Cardiac fibroblast (primary cell): ENCODE data around the gene CRYBA4.

Source experiments
- DNase-seq, 2 donors: peaks; one replicate each; pipeline versions ENCODE4 v3.0.0 to v3.0.0-alpha.2; 2010; ENCODE audit warnings: low read depth in 2 of 2
- H3K4me3 ChIP-seq, 2 donors: replicated peaks in 1 of 2; 1 replicate in 1 of 2; 2 replicates in 1 of 2; pipeline ENCODE4 v1.5.1; 2011; ENCODE audit warnings: low read depth in 2 of 2, low read length in 2 of 2, mild to moderate bottlenecking in 2 of 2, moderate library complexity in 1 of 2
- TF ChIP-seq, protein P1 (sequence below): IDR thresholded peaks from one replicate; pipeline ENCODE4 v1.5.1; 2011; ENCODE audit warnings: low read depth, mild to moderate bottlenecking, low read length, inconsistent platforms

Gene CRYBA4

DNA sequence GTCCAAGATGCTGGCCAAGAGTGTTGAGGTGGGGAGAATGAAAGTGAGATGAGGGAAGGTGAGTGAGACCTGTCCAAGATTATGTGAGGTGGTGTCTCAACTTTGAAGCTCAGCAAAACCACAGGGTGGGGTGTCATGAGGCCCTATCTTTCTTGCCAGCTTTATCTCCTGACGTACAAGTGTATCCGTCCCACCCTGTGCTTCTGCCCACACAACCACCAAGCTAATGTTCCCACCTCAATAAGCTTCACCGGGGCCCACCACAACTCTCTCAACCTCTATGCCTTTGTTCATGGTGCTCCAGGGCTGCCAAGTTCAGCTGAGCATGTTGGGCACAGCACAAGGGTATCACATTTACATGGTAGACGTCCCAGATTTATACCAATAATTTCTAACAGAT lies 24.7 kb upstream of the CRYBA4 start:
- TF ChIP-seq, protein P1, sequence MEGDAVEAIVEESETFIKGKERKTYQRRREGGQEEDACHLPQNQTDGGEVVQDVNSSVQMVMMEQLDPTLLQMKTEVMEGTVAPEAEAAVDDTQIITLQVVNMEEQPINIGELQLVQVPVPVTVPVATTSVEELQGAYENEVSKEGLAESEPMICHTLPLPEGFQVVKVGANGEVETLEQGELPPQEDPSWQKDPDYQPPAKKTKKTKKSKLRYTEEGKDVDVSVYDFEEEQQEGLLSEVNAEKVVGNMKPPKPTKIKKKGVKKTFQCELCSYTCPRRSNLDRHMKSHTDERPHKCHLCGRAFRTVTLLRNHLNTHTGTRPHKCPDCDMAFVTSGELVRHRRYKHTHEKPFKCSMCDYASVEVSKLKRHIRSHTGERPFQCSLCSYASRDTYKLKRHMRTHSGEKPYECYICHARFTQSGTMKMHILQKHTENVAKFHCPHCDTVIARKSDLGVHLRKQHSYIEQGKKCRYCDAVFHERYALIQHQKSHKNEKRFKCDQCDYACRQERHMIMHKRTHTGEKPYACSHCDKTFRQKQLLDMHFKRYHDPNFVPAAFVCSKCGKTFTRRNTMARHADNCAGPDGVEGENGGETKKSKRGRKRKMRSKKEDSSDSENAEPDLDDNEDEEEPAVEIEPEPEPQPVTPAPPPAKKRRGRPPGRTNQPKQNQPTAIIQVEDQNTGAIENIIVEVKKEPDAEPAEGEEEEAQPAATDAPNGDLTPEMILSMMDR: no peak
- no peak overlapping the region for H3K4me3 ChIP-seq
- no peak for DNase-seq

DNA sequence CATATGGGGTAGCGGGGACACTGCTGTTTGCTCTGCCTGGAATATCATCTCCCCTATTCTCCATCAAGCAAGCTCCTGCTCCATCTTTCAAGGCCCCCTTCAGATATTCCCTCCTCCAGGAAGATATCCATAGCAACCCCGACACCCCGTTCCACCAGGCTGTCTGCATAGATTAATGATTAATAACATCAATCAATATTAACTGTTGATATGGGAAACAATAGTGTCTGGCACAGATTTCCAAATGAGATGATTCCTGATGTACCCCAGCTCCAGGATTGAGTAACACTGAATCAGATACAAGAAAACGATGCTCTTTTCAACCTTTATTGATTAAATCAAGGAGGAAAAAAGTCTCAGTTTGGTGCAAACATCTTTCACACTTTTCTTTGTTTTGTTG lies 24.3 kb upstream of the CRYBA4 start:
- TF ChIP-seq, protein P1: no peak
- H3K4me3 ChIP-seq: no peak overlapping the region
- no peak for DNase-seq

DNA sequence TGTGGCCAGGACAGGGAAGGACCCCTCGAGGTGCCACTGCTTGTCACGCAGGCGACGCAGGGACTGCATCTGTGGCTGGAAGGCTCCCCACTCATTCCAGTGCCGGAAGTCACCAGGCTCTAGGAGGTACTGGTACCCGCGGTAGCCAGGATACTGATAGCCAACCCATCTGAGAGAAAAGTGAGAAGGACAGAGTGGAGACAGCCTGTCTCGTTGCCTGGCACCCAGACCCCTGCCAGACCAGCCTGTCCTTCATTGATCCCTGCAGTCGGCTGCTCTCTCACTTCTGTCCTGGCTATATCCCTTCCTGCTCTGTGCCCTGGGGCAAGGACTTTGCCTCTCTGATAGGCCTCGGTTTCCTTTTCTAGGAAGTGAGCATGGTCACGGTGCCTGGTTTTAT lies 22.3 kb upstream of the CRYBA4 start:
- no peak for DNase-seq
- H3K4me3 ChIP-seq: no peak overlapping the region
- TF ChIP-seq, protein P1: no peak

DNA sequence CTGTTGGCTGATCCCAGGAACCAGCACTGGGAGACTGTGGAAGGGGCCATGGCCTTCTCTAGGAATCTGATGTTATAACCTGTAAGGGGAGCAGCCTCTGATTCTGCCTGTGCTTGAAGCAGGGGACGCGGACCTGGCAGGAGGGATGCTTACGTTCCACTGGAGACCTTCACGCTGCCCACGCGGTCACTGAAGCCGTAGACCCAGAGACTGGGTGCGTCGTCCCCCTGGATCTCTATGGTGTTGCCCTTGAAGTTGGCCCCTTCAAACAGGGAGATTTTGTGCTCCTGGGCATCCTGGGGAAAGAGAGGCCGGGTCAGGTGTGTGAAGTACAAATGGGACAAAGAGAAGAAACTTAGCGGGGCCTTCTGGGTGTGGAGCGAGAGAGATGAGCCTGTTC lies 20.0 kb upstream of the CRYBA4 start:
- no peak overlapping the region for H3K4me3 ChIP-seq
- DNase-seq: no peak
- TF ChIP-seq, protein P1: no peak

DNA sequence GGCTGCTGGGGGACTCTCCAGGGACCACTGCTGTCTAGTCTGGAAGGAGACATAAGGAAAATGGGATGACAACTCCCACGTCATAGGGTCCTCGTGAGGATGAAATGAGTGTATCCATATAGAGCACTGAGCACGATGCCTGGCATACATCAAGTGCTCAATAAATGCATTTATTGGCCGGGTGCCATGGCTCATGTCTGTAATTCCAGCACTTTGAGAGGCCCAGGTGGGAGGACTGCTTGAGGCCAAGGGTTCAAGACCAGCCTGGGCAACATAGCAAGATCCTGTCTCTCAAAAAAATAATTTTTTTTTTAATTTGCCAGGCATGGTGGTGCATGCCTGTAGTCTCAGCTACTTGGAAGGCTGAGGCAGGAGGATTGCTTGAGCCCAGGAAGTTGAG lies 19.6 kb upstream of the CRYBA4 start:
- H3K4me3 ChIP-seq: no peak overlapping the region
- DNase-seq: no peak
- TF ChIP-seq, protein P1: no peak

DNA sequence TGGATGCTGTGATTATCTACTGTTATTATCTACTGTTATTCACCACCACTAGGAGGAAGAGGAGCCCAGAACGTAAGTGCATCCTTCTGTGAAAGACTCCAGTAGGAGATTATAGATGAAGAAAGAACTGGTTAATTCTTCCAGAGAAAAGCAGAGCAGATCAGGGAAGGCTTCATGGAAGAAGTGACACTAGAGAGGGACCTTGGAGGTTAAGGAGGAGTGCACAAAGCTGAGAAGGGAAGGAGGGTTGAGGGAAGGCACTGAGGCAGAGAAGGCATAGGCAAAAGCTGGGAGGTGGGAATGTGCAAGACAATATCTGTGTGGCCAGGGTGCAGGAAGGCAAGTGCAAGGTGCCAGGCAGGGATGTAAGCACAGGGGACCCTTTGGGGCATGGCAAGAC lies 17.4 kb upstream of the CRYBA4 start:
- no peak for DNase-seq
- TF ChIP-seq, protein P1: no peak
- H3K4me3 ChIP-seq: no peak overlapping the region

DNA sequence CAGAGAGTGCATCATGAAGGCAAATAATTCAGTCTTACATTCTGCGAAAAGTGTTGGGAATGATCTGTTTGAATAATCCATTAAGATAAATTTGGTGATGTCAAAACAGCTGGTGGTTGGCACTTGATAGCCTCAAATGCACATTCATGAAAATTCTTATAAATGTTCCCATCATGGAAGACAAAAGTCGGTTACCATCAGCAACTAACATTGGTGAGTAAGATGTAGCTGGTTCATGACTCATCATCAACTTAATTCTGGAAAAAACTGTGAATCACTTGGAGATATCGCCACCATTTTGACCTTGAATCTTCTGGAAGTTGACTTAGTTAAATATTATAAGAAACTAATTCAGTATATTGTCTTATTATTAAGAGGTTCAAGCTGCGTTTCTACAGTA lies 15.2 kb upstream of the CRYBA4 start:
- TF ChIP-seq, protein P1: no peak
- peak; percentile 41 to 83 for DNase-seq

More for the DNA sequence above, 15.2 kb upstream of the CRYBA4 start:
- no peak overlapping the region for H3K4me3 ChIP-seq
